Jurkat, Clone E6-1 (cell line): ENCODE measurements around the gene PDSS1.
"Not testable (repeated sequence)": the region's sequence is repeated elsewhere in the genome, so short reads cannot be mapped to it uniquely, and the experiment has no call there.

ENCODE experiments used
- DNase-seq: peaks from one replicate; pipeline ENCODE4 v3.0.0-alpha.2; 2011; ENCODE audit warnings: low read depth, low spot score
- H3K4me3 ChIP-seq: 2 replicates; pipeline ENCODE4 v1.5.1; 2011; ENCODE audit warnings: mild to moderate bottlenecking, low read length, control low read depth, moderate library complexity

Gene PDSS1

DNA sequence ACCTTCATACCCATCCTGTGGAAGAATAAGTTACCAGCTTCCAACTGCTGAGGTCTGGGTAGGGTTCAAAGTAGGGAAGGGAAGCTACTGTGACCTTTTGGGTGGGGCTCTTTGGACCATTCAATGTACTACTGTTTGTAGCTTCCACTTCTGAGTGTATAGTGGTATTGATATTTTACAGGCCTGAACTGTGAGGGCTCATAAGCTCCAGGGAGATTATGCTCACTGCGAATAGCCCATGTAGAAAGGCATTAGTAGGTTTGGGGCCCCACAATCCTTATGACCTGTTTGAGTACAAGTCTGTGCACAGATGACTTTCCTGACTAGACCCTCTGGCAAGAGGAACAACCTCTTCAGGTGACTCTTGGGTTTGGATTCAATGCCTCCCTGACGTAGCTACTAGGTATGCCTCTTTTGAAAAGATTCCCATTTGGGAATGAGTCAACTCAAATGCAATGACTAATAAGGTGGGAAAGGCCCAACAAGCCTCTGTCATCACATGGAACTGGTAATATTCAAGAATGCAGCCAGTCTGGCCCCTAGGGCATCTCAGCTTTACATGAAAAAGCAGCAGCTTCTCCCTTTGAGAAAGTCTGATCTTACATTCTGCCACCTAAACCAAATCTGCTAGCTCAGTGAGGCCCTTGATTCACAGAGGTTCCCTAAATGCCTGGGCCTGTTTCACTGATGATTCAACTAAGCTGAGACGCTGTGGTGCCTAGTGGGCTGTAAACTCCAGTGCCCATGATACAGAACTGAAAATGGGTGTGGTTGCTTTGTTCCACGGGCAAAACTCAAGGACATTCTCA is 83.5 kb downstream of the PDSS1 start:
- DNase-seq, result no peak
- no peak overlapping the region for H3K4me3 ChIP-seq

DNA sequence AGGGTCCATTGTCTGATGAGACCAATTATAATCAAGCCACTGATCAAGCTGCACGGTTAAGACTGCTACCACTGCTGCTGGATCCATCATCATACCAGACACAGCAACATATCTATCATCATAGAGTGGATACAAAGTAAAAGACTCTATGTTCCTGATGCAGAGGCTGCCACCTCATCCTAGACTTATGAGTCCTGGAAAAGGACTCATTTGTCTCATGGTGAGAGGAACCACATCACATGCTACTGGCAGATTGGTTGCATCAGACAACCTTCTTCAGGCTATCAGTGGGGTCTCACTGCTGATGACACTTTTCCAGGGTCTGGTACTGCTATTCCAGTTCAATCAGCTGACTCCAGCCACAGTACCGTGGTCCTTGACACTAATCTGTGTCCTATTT is 84.3 kb downstream of the PDSS1 start:
- no peak for DNase-seq
- no peak overlapping the region for H3K4me3 ChIP-seq

DNA sequence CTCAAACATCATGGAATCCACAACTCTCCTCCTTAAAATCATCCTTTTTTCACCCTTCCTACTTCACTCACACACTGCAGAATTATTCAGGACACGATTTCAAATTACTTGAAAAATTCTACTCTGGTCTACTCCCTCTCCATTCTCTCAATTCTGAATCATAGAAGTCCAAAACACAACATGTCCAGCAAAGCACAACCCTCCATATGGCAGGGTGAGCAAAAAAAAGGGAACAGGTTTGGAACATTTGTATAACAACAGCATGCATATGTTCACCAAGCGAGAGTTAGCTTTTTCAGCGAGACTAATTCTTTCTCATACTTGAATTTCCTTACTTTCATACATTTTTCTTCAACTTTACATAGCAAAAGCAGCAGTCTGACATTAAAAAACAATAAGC is 89.9 kb downstream of the PDSS1 start:
- DNase-seq, result no peak
- no peak overlapping the region for H3K4me3 ChIP-seq

DNA sequence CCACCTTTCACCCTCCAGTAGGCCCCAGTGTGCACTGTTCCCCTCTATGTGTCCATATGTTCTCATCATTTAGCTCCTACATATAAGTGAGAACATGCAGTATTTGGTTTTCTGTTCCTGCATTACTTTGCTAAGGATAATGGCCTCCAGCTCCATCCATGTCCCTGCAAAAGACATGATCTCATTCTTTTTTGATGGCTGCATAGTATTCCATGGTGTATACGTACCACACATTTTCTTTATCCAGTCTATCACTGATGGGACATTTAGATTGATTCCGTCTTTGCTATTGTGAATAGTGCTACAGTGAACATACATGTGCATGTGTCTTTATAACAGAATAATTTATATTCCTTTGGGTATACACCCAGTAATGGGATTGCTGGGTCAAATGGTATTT is 92.3 kb downstream of the PDSS1 start:
- H3K4me3 ChIP-seq, DNase-seq: not testable (repeated sequence)

DNA sequence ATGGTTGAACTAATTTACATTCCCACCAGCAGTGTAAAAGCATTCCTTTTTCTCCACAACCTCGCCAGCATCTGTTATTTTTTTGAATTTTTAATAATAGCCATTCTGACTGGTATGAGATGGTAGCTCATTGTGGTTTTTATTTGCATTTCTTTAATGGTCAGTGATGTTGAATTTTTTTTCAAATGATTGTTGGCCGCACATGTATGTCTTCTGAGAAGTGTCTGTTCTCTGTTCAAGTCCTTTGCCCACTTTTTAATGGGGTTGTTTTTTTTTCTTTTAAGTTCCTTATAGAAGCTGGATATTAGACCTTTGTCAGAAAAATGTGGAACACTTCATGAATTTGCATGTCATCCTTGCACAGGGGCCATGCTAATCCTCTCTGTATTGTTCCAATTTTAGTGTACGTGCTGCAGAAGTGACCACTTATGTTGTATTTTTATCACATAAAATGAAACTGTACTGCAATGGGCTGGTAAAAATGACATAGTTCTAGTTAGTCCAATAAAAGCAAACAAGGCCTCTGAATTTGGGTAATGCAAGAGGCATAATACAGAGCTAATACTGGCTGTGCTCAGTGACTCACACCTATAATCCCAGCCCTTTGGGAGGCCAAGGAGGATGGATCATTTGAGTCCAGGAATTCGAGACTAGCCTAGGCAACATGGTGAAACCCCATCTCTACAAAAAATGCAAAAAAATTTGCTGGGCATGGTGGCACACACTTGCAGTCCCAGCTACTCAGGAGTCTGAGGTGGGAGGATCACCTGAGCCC is 92.9 kb downstream of the PDSS1 start:
- no peak overlapping the region for H3K4me3 ChIP-seq

DNA sequence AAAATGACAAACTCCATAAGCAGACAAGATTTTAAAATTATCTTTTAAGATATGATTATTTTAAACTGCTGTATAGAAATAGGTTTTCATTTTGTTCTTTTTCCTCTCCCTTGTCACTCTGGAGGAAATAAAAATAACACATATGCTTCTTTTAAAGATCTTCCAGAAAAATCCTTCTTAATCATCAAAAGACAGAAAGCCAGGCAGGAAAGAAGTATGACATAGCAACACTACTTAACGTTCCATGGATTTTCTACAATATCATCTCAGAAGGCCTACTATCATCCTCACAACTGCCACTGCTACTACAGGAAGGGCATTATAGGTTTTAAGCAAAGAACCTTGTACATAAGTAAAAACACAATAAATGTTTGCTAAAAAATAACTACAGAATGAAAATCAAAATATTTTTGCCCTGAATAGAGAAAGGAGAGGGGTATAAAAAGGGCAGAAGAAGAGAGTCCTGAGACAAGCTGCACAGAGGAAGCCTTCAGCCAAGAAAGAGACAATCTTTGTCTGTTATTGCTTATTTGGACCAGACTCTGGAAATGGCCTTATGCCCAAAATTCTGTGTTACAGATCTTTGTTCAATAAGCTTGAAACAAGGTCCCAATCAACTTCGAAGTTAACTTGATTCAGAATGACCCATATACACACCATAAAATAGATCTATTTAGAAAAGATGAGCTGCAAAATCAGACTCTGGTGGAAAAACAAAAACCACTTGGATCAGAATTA is 95.4 kb downstream of the PDSS1 start:
- no peak overlapping the region for H3K4me3 ChIP-seq
- no peak for DNase-seq

More for the DNA sequence above, 92.9 kb downstream of the PDSS1 start:
- no peak for DNase-seq
